PC-9 (cell line): ENCODE data around the gene WT1.

Experiments used
- CTCF ChIP-seq: fragments of 200-600 bp; sonication (generic); conservative IDR thresholded peaks from 2 replicates; pipeline ENCODE4 v1.6.1; 2017; ENCODE audit warnings: mixed run types, antibody characterized with exemption, mild to moderate bottlenecking, moderate library complexity
- EZH2 ChIP-seq: fragments of 200-600 bp; sonication (generic); IDR thresholded peaks from 2 replicates; pipeline ENCODE4 v1.8.0; 2017; ENCODE audit warnings: antibody characterized with exemption, low read depth

GRCh38 chr11:32454993-32455392 is 19.7 kb upstream of the WT1 start:
- TF ChIP-seq CTCF, result no peak
- TF ChIP-seq EZH2, result no peak
